Measurements from ENCODE around the gene SEC14L2.
A peak's percentile ranks its signal among the peaks of the same experiment; 100 is the strongest.
"Not testable (repeated sequence)": the region's sequence is repeated elsewhere in the genome, so short reads cannot be mapped to it uniquely, and the experiment has no call there.

The SEC14L2 gene

GRCh38 chr22:30380011-30380410 is 16.8 kb upstream of the SEC14L2 start:
- no peak for DNase-seq

DNA sequence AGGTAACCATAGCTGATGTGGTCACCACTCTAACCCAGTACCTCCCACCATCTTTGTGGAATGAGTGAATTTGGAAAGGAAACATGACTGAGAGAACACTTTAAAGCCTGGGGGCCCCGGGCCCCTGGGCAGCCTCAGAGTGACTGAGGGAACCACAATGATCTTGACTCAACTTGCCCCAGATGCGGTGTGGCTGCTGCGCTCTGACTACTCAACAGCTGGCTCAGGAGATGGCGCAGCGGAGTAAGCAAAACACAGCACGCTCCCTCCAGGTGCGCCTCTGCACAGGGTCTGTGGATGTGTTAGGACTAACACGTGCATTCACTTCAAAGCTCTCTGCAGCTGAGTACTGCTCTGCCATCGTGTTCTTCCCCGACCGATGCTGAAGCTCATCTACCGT is 15.6 kb upstream of the SEC14L2 start:
- DNase-seq: no peak

GRCh38 chr22:30382340-30382739 is 14.5 kb upstream of the SEC14L2 start:
- DNase-seq: no peak

GRCh38 chr22:30383061-30383460 is 13.8 kb upstream of the SEC14L2 start:
- DNase-seq: no peak

- DNase-seq: no peak
Observed at GRCh38 chr22:30385942-30386341, 10.9 kb upstream of the SEC14L2 start.

DNA sequence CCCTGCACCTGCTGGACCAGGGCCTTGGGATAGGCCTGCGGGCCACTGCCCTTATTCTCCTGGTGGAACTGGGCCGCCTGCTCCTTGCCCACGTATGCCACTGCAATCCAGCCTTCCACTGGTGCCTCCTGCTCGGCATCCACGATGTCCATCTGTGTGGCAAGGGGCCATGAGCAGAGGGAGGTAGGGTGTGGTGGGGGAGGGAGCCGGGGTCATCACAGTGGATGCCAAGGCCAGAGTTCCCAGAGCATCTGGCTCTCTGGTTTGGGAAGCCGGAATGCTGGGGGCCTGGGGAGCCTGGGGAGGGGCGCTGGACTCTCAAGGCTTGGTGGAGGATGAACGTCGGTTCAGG is 10.2 kb upstream of the SEC14L2 start:
- no peak for DNase-seq

DNA sequence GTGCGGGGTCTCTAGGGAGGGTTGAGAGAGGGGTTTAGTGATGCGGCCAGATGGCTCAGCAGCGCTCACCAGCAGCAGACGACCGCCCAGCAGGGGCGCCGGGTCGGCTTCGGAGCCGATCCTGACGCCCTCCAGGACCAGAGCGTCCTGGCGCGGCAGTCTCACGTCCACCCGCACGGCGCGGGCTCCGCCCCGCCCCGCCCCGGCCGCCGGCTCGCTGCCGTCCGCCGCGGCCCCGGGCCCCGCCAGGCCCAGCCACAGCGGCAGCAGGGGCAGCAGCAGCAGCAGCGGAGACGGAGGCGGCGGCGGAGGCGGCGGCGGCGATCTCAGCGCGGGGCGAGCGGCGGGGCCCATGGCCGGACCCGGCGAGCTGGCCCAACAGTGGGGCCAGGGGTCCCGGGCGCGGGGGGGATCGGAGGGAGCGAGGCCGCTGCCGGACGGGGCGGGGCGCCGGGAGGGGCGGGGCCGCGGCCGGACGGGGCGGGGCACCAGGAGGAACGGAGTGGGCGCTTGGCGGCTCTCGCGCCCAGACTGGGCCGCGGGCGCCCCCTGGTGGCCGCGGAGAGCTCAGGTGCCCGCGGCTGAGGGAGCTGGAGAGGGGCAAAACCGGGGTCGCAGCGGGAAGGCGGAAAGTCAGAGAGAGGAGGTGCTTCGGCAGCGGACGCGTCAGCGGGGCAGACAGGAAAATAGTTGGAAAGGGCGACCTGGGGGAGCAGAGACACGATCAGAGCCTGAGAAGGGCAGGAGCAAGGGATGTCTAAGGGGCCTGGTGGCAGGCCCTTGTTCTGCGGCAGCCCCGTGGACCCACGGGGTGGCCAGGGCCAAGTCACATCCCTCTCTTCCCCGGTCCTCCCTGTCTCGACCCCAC is 9.6 kb upstream of the SEC14L2 start, which contains the start of gene RNF215:
TSS of gene RNF215 (minus strand) at position 452 of the 868 bp plus-strand sequence. CDS start at position 354, 98 bp downstream.
- peak; percentile 70 for DNase-seq

- peak; percentile 47 for DNase-seq
Observed at GRCh38 chr22:30390974-30391691, 5.7 kb upstream of the SEC14L2 start.

DNA sequence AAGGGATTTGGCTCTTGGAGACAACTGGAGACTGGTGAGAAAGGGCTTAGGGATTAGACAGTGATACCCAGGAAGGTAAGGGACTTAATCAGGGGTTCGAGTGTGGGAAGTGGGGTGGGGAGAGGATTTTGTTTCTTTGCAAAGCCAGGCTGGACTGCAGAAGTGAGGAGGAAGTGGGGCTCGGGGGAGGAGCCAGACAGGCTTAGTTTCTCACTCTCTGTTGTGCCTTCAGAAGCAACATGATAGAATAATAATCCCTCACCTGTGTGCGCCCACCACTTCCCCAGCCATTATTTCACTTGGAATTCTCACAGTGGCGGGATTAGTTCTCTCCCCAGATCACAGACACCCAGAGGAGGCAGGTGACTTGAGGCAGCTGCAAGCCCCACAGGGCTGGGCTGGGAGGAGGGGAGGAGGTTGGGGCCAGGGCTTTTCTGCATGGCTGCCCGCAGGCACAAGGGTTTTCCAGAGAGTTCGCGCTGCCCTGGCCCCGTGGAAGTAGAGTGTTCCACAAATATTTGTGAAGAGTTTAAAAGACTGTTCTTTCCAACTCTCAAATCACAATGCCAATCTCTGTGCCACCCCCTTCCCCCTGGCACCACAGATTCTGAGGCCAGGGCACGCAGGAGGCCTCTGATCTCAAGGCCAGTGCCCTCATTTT is 4.0 kb upstream of the SEC14L2 start:
- no peak for DNase-seq

- DNase-seq: no peak
Observed at GRCh38 chr22:30393322-30393680, 3.5 kb upstream of the SEC14L2 start.

- DNase-seq: no peak
Observed at GRCh38 chr22:30393885-30394284, 2.9 kb upstream of the SEC14L2 start.

DNA sequence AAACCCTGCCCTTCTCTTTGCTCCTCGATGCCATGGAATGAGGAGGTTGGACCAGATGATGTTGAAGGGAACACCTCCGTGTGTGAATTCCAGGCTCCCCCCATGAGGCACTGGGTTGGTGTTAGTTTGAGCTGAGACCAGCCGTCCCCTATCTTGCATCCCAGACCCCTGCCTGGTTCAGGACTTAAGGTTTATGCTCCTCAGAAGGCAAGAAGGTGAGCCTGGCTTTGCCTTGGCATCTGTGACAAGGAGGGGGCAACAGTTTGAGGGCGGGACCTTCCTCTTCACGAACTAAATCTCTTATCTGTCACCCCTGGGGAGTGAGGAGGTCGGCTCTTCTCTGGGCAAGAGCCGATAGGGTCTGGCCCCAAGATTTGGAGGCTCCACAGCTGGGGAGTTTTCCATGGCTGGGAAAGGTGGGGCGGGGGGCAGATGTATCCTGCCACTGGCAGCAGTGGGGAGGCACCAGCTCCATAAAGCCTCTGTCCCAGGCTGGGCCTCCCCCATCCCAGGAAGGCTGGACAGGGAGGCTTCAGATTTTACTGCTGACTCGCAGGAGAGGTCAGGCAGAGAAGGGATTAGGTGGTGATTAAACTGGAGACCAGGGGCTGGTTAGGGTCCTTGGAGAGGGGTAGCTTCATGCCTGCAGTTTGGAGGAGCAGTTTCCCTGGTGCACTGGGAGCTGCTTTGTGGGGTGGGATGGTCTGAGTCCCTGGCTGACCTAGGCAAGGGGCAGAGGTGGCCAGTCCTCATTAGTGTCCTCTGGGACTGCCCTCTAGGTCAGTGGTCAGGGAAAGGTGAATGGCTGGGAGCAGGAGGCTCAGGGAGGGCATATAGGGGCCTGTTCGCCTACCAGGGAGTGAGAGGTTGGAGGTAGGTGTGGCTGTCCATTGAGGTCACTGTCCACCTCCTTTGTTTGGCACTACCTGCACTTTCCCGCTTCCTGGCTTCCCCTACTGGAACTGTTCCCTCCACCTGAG is 1.1 kb downstream of the SEC14L2 start:
- DNase-seq: no peak

DNA sequence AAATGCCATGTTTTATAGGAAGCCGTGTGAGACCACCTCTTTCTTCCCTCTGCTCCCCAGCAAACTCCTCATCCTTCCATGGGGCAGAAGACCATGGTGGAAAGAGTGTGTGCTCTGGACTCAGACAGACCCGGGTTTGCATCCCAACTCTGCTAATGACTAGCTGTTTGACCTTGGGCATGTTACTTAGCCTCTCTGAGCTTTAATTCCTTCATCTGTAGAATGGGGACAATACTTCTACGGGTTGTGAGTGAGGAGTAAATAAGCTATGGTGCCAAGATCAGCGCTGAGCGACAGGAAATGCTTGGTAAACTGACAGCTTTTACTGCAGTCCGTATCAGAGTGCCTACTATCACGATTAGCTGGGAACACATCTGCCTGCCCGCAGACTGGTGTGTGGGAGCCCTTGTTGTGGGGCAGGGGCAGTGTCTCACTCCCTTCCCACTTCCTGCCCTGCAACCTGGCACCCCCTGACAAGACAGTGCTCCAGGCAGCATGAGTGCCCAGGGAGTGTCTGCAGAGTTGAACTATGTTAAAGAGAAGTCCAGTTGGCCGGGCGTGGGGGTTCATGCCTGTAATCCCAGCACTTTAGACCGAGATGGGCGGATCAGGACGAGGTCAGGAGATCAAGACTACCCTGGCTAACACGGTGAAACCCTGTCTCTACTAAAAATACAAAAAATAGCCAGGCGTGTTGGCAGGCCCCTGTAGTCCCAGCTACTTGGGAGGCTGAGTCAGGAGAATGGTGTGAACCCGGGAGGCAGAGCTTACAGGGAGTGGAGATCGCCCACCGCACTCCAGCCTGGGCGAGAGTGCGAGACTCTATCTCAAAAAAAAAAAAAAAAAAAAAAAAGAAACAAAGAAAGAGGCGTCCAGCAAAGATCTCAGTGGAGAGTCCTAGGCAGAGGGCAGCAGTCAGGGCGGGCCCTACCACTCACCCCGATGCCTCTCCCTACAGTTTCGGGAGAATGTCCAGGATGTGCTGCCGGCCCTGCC is 2.2 kb downstream of the SEC14L2 start:
- no peak for DNase-seq

GRCh38 chr22:30399718-30400117 is 2.9 kb downstream of the SEC14L2 start:
- DNase-seq: no peak

DNA sequence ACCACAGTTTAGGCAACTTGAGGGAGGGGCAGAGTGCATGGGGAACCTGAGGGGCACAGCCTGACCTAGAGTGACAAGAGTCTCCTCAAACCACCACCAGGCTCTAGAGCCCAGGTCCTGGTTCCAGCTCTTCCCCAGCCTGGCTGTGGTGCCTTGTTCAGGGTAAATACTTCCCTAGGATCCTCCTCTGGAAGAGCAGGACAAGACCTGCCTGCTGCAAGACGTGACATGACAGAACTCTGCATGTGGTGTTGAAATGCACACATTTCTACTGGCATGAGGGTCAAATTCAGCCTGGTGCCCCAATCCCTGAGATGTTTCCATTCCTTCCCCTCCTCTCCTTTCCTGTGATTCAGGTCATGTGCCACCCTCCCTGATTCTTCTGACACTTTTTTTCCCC is 3.3 kb downstream of the SEC14L2 start:
- no peak for DNase-seq

DNA sequence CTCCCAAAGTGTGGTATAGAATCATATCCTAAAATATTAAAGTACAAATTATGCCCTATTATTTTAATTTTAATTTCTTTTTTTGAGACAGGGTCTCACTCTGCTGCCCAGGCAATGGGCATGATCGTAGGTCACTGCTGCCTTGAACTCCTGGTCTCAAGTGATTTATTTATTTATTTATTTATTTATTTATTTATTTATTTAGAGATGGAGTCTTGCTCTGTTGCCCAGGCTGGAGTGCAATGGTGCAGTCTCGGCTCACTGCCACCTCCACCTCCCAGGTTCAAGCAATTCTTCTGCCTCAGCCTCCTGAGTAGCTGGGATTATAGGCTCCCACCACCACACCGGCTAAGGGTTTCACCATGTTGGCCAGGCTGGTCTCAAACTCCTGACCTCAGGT is 4.2 kb downstream of the SEC14L2 start:
- DNase-seq: not testable (repeated sequence)

GRCh38 chr22:30402028-30402765 is 5.4 kb downstream of the SEC14L2 start:
- no peak for DNase-seq

DNA sequence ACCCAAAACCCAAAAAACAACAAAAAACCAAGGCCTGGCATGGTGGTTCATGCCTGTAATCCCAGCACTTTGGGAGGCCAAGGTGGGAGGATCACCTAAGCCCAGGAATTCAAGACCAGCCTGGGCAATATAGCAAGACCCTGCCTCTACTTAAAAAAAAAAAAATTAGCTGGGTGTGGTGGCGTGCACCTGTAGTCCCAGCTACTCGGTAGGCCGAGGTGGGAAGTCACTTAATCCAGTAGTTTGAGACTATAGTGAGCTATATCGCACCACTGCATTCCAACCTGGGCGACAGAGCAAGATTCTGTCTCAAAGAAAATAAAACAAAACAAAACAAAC is 5.9 kb downstream of the SEC14L2 start:
- DNase-seq: not testable (repeated sequence)

DNA sequence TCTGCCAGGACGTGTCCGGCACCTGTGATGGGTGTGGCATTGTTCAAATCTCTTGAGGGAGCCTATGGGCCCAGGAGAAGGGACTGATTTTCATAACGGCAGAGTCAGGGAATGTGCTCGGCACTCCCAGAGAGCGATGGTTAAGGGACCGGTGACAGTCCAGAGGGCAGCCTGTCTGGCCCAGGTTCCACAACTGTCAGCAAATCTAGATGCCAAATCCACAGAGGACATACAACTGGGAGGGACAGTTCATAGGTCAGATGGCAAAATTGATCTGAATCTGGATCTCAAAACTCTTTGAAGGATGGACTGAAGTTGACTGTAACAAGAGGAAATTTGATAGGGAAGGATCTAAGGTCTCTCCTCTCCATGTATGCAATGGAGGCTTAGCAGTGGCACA is 7.5 kb downstream of the SEC14L2 start:
- DNase-seq: no peak

DNA sequence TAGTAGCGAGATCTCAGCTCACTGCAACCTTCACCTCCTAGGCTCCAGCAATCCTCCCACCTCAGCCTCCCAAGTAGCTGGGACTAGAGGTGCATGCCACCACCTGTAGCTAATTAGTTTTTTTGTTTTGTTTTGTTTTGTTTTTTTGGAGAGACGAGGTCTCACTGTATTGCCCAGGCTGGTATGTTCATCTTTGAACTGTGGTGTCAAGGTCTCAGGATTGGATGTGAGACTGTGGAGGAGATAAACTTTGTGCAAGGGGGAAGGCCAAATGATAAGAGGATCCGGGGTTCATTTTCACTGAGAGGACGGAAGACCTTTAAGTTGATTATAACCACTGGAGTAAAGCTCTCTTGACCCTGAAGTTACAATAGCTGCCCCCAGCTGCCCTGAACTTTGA is 8.9 kb downstream of the SEC14L2 start:
- no peak for DNase-seq

DNA sequence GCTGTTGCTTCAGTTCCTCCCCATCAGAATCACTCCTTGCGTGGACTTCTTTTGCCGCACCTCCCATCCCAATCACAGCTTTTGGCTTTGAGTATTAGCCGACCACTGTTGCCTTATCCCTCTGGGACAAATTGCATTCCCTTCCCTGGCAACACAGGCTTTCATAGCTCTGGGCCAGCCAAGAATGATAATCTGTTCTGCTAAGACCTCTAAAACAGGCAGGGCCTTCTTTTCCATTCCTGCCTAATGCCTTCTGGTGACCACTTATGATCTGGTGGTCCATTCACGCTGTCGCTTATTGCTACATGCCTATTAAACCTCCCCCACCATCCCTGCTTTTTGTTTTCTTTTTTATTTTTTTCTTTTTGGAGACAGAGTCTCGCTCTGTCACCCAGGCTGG is 9.6 kb downstream of the SEC14L2 start:
- DNase-seq: no peak
